ENCODE data around the gene IZUMO2. TPM values are rescaled to one million over a fixed set of nuclear protein-coding genes. Genes with fewer than 3 reads are reported as not detected.
A peak's percentile ranks its signal among the peaks of the same experiment; 100 is the strongest.

IZUMO2 gene
- total and polyA plus RNA-seq, 2 experiments from 2014 or later = not detected

GRCh38 chr19:50172726-50173125, 9.6 kb upstream of the IZUMO2 start:
- Histone ChIP-seq H3K4me3 (no peak overlapping the region), H3K4me1 (ENCODE audit: insufficient read depth) (no peaks in the 10 kb centered on the region), H3K9me2 (replicated peaks; ENCODE audit: insufficient read depth) (no peaks in the 10 kb centered on the region), H3K4me2 (no peak overlapping the region), H3K9me3 (ENCODE audit: low read depth) (no peaks in the 10 kb centered on the region), H3K27ac (peak overlapping the region; percentile 85), H3K36me3 (replicated peaks; ENCODE audit: insufficient read depth, low read depth) (no peaks in the 10 kb centered on the region), H3K79me2 (no peaks in the 10 kb centered on the region), H4K20me1 (ENCODE audit: insufficient read depth, poor library complexity, severe bottlenecking) (no peaks in the 10 kb centered on the region), H3K27me3 (no peaks in the 10 kb centered on the region), H2AFZ (no peak overlapping the region)
- TF ChIP-seq EZH2phosphoT487 (IDR thresholded peaks at IDR 0.05; ENCODE audit: low read depth, severe bottlenecking, unreplicated experiment) = no peak
- no peak for TF ChIP-seq EZH2 (IDR thresholded peaks at IDR 0.05; ENCODE audit: borderline replicate concordance)
- TF ChIP-seq, protein P1, sequence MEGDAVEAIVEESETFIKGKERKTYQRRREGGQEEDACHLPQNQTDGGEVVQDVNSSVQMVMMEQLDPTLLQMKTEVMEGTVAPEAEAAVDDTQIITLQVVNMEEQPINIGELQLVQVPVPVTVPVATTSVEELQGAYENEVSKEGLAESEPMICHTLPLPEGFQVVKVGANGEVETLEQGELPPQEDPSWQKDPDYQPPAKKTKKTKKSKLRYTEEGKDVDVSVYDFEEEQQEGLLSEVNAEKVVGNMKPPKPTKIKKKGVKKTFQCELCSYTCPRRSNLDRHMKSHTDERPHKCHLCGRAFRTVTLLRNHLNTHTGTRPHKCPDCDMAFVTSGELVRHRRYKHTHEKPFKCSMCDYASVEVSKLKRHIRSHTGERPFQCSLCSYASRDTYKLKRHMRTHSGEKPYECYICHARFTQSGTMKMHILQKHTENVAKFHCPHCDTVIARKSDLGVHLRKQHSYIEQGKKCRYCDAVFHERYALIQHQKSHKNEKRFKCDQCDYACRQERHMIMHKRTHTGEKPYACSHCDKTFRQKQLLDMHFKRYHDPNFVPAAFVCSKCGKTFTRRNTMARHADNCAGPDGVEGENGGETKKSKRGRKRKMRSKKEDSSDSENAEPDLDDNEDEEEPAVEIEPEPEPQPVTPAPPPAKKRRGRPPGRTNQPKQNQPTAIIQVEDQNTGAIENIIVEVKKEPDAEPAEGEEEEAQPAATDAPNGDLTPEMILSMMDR (IDR thresholded peaks at IDR 0.05; ENCODE audit: poor library complexity) = no peak
- DNase-seq (ENCODE audit: low spot score) = no peak

DNA sequence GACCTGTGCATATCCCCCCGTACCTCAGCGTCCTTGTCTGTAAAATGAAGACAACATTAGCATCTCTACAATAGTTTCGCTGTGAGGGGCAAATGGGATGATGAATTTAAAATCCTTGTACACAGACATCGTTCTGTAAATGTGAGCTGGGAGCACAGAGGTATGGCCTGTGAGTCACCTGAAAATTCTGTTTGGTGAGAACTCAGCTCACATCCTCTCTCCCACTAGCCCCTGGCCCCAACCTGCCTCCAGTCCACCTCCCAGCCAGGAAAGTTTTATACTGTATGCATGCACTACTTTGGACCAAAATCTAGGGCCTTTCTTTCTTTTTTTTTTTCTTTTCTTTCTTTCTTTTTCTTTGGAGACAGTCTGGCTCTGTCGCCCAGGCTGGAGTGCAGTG, 8.7 kb upstream of the IZUMO2 start:
- TF ChIP-seq EZH2 (IDR thresholded peaks at IDR 0.05; ENCODE audit: borderline replicate concordance) (no peak), EZH2phosphoT487 (IDR thresholded peaks at IDR 0.05; ENCODE audit: low read depth, severe bottlenecking, unreplicated experiment) (no peak)
- TF ChIP-seq, protein P1 (IDR thresholded peaks at IDR 0.05; ENCODE audit: poor library complexity) = no peak
- no peaks in the 10 kb centered on the region for H3K9me2 ChIP-seq (replicated peaks; ENCODE audit: insufficient read depth)
- H3K4me2 ChIP-seq = no peak overlapping the region
- no peaks in the 10 kb centered on the region for H3K36me3 ChIP-seq (replicated peaks; ENCODE audit: insufficient read depth, low read depth)
- H3K27me3 ChIP-seq = no peaks in the 10 kb centered on the region
- no peak overlapping the region for H3K27ac ChIP-seq
- H3K79me2 ChIP-seq = no peaks in the 10 kb centered on the region
- no peak for DNase-seq (ENCODE audit: low spot score)
- 87% methylated on average over 5 of the region's 5 CpGs for WGBS (ENCODE audit: low lambda C conversion rate, missing lambda C conversion rate)
- H3K4me1 ChIP-seq (ENCODE audit: insufficient read depth) = no peaks in the 10 kb centered on the region
- no peak overlapping the region for H3K4me3 ChIP-seq
- no peaks in the 10 kb centered on the region for H4K20me1 ChIP-seq (ENCODE audit: insufficient read depth, poor library complexity, severe bottlenecking)
- no peaks in the 10 kb centered on the region for H3K9me3 ChIP-seq (ENCODE audit: low read depth)
- H2AFZ ChIP-seq = no peak overlapping the region

DNA sequence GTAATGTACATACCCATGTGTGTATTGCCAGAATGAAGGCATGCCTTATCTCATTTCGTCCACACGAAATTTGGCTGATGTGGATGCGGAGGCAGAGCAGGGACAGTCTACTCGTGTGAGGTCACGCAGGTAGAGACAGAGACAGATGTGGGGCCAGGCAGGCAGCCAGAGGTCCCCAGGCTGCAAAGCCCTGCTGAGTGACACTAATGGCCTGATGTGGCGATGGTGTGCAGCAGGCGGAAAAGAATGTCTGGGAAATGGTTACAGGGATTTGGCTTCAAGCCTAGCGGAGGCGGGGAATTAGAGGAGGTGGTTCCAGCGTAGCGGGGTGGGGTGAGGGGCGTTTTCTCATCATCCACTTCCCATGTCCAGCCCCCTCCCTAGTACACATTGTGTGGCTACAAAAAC, 4.2 kb upstream of the IZUMO2 start:
- no peak overlapping the region for H3K27ac ChIP-seq
- no peak for DNase-seq (ENCODE audit: low spot score)
- no peaks in the 10 kb centered on the region for H3K9me3 ChIP-seq (ENCODE audit: low read depth)
- no peaks in the 10 kb centered on the region for H3K4me1 ChIP-seq (ENCODE audit: insufficient read depth)
- WGBS (ENCODE audit: low lambda C conversion rate, missing lambda C conversion rate) = 70% methylated on average over 12 of the region's 12 CpGs
- no peak overlapping the region for H3K4me3 ChIP-seq
- no peak overlapping the region for H3K4me2 ChIP-seq
- no peaks in the 10 kb centered on the region for H3K9me2 ChIP-seq (replicated peaks; ENCODE audit: insufficient read depth)
- H3K27me3 ChIP-seq = no peaks in the 10 kb centered on the region
- H3K79me2 ChIP-seq = no peaks in the 10 kb centered on the region
- H3K36me3 ChIP-seq (replicated peaks; ENCODE audit: insufficient read depth, low read depth) = no peaks in the 10 kb centered on the region
- H4K20me1 ChIP-seq (ENCODE audit: insufficient read depth, poor library complexity, severe bottlenecking) = no peaks in the 10 kb centered on the region
- TF ChIP-seq EZH2 (IDR thresholded peaks at IDR 0.05; ENCODE audit: borderline replicate concordance) (no peak), EZH2phosphoT487 (IDR thresholded peaks at IDR 0.05; ENCODE audit: low read depth, severe bottlenecking, unreplicated experiment) (no peak)
- TF ChIP-seq, protein P1 (IDR thresholded peaks at IDR 0.05; ENCODE audit: poor library complexity) = no peak
- H2AFZ ChIP-seq = no peak overlapping the region

- 84% methylated on average over 2 of the region's 2 CpGs for WGBS (ENCODE audit: low lambda C conversion rate, missing lambda C conversion rate)
- H3K4me3 ChIP-seq = no peak overlapping the region
- H3K4me1 ChIP-seq (ENCODE audit: insufficient read depth) = no peaks in the 10 kb centered on the region
- H2AFZ ChIP-seq = no peak overlapping the region
- H3K36me3 ChIP-seq (replicated peaks; ENCODE audit: insufficient read depth, low read depth) = no peaks in the 10 kb centered on the region
- no peaks in the 10 kb centered on the region for H3K9me3 ChIP-seq (ENCODE audit: low read depth)
- H3K27me3 ChIP-seq = no peaks in the 10 kb centered on the region
- no peaks in the 10 kb centered on the region for H3K9me2 ChIP-seq (replicated peaks; ENCODE audit: insufficient read depth)
- no peak for DNase-seq (ENCODE audit: low spot score)
- H3K4me2 ChIP-seq = no peak overlapping the region
- no peak overlapping the region for H3K27ac ChIP-seq
- no peaks in the 10 kb centered on the region for H4K20me1 ChIP-seq (ENCODE audit: insufficient read depth, poor library complexity, severe bottlenecking)
- TF ChIP-seq EZH2 (IDR thresholded peaks at IDR 0.05; ENCODE audit: borderline replicate concordance) = no peak
- no peak for TF ChIP-seq EZH2phosphoT487 (IDR thresholded peaks at IDR 0.05; ENCODE audit: low read depth, severe bottlenecking, unreplicated experiment)
- TF ChIP-seq, protein P1 (IDR thresholded peaks at IDR 0.05; ENCODE audit: poor library complexity) = no peak
- H3K79me2 ChIP-seq = no peaks in the 10 kb centered on the region
These were observed 4.0 kb downstream of the IZUMO2 start for GRCh38 chr19:50159078-50159477.

Measured in hepatocyte (in vitro differentiated cells).